ENCODE results near the gene CNTN1. TPM values are rescaled to one million over a fixed set of nuclear protein-coding genes. Genes with fewer than 3 reads are reported as not detected.

Gene CNTN1
- total and polyA plus RNA-seq, 2 of the 13 experiments (the other 11 are each of a cell fraction or from before 2014, with no cell fraction given): 0.01 to 0.07 TPM

GRCh38 chr12:41053046-41053445 lies 360.8 kb downstream of the CNTN1 start (continued):
- TF ChIP-seq ZBTB40 (IDR thresholded peaks at IDR 0.05): no peak
- TF ChIP-seq ZBTB40 (CRISPR knock-in tag; IDR thresholded peaks at IDR 0.05): no peak
- no peak for TF ChIP-seq CCAR2 (optimal IDR thresholded peaks at IDR 0.05; ENCODE audit: low read depth, low read length)
- no peak for TF ChIP-seq ZNF841 (CRISPR knock-in tag; IDR thresholded peaks at IDR 0.05; ENCODE audit: borderline replicate concordance)
- no peak for TF ChIP-seq TCF7 (IDR thresholded peaks at IDR 0.05; ENCODE audit: low read depth)
- TF ChIP-seq NFRKB (IDR thresholded peaks at IDR 0.05): no peak
- no peak for TF ChIP-seq MIXL1 (CRISPR knock-in tag; IDR thresholded peaks at IDR 0.05)
- no peak for TF ChIP-seq DRAP1 (CRISPR knock-in tag; IDR thresholded peaks at IDR 0.05)
- TF ChIP-seq PHF20 (CRISPR knock-in tag; IDR thresholded peaks at IDR 0.05): no peak
- no peak for TF ChIP-seq NR3C1 (CRISPR knock-in tag; IDR thresholded peaks at IDR 0.05)
- no peak for TF ChIP-seq ZNF432 (CRISPR knock-in tag; IDR thresholded peaks at IDR 0.05; ENCODE audit: borderline replicate concordance)
- no peak for TF ChIP-seq NPAS2 (CRISPR knock-in tag; IDR thresholded peaks at IDR 0.05; ENCODE audit: borderline replicate concordance)
- no peak for TF ChIP-seq SCMH1 (CRISPR knock-in tag; IDR thresholded peaks at IDR 0.05; ENCODE audit: borderline replicate concordance)
- TF ChIP-seq ZNF343 (CRISPR knock-in tag; IDR thresholded peaks at IDR 0.05): no peak
- TF ChIP-seq NFE2L1 (CRISPR knock-in tag; IDR thresholded peaks at IDR 0.05; ENCODE audit: borderline replicate concordance): no peak
- TF ChIP-seq PBX2 (CRISPR knock-in tag; IDR thresholded peaks at IDR 0.05): no peak
- TF ChIP-seq HNRNPUL1 (IDR thresholded peaks at IDR 0.05; ENCODE audit: low read depth, low read length): no peak
- no peak for TF ChIP-seq ZBTB7B (CRISPR knock-in tag; IDR thresholded peaks at IDR 0.05)
- no peak for TF ChIP-seq KAT7 (CRISPR knock-in tag; IDR thresholded peaks at IDR 0.05; ENCODE audit: borderline replicate concordance)

Measured in HepG2 (cell line).